Breast epithelium (tissue), 4 donors: Measurements from ENCODE around the gene APRT. TPM values are rescaled to one million over a fixed set of nuclear protein-coding genes. Genes with fewer than 3 reads are reported as not detected.

Experiments used
- DNase-seq, 2 donors: peaks; one replicate each; pipeline ENCODE4 v3.0.0-alpha.2; 2019; ENCODE audit warnings: low spot score in 2 of 2
- H3K27ac ChIP-seq, 2 donors: fragments of 200-600 bp; sonication (generic) in 1 of 2; one replicate each; pipeline ENCODE4 v1.5.1; 2016 to 2019; ENCODE audit warnings: mild to moderate bottlenecking in 1 of 2
- H3K27me3 ChIP-seq, 2 donors: fragments of 200-600 bp; sonication (generic) in 1 of 2; one replicate each; pipeline versions ENCODE4 v1.5.1 to v1.6.0; 2017 to 2019; ENCODE audit warnings: control low read depth in 1 of 2, mild to moderate bottlenecking in 1 of 2
- H3K36me3 ChIP-seq: fragments of 200-600 bp; one replicate; pipeline ENCODE4 v1.5.1; 2019
- H3K4me1 ChIP-seq, 2 donors: fragments of 200-600 bp; sonication (generic); one replicate each; pipeline ENCODE4 v1.5.1; 2016 to 2019; ENCODE audit warnings: control low read depth in 1 of 2
- H3K4me3 ChIP-seq, 3 donors: fragments of 200-600 bp; sonication (generic); 1 replicate in 2 of 3; 2 replicates in 1 of 3; pipeline ENCODE4 v1.5.1; 2016 to 2019; ENCODE audit warnings: mild to moderate bottlenecking in 3 of 3, moderate library complexity in 2 of 3
- H3K9me3 ChIP-seq, 2 donors: fragments of 200-600 bp; sonication (generic) in 1 of 2; one replicate each; pipeline ENCODE4 v1.5.1; 2016 to 2019; ENCODE audit warnings: control low read depth in 1 of 2
- CTCF ChIP-seq, 3 donors: fragments of 450-650 bp; IDR thresholded peaks; one replicate each; pipeline ENCODE4 v1.5.1; 2016 to 2017; ENCODE audit warnings: antibody characterized with exemption in 3 of 3, mild to moderate bottlenecking in 3 of 3, moderate library complexity in 3 of 3
- POLR2A ChIP-seq: fragments of 450-650 bp; IDR thresholded peaks from one replicate; pipeline ENCODE4 v1.6.1; 2016; ENCODE audit warnings: antibody characterized with exemption, mild to moderate bottlenecking, moderate library complexity
- POLR2AphosphoS5 ChIP-seq, 3 donors: sonication (generic); formaldehyde crosslinking; IDR thresholded peaks; one replicate each; pipeline ENCODE4 v1.6.1; 2017; ENCODE audit warnings: antibody characterized with exemption in 3 of 3
- intact Hi-C: fragments of 100-400 bp; cut with DNase I; formaldehyde crosslinking; loops from one replicate; pipeline ENCODE4 v1.15.1; 2023; ENCODE audit warnings: low total_unique reads
- total RNA-seq, 3 donors: library from RNA; depleted of rRNA; stranded (reverse); fragments of >200 nt; gene quantifications; one replicate each; pipeline ENCODE4 v1.1.0, GENCODE V29; 2016

APRT gene
- 100 to 1,000 TPM in 2 of 3 donors, 10 to 100 TPM in 1; 93.8 to 152 (median 126) TPM for total RNA-seq

- H3K4me1 ChIP-seq, result peaks cover 14% of the 10 kb centered on the region in 2 donors
- TF ChIP-seq CTCF (IDR thresholded peaks at IDR 0.05) (peak in 2 of 3 donors; percentile 12 to 29), POLR2AphosphoS5 (IDR thresholded peaks at IDR 0.05) (peak; percentile 61 to 81 (median 73)), POLR2A (no peak)
- no peaks in the 10 kb centered on the region for H3K9me3 ChIP-seq
- peak within 1 kb of the TSS; percentile 85 to 92 for H3K27ac ChIP-seq
- no peaks in the 10 kb centered on the region for H3K36me3 ChIP-seq
- H3K4me3 ChIP-seq, result peak within 1 kb of the TSS; percentile 71 to 89 (median 88)
- intact Hi-C loops, result loop anchor here (1.0 kb wide), 1 partner anchor 26 kb away; no protein-coding TSS in a partner anchor
- peak; percentile 93 to 98 for DNase-seq
- H3K27me3 ChIP-seq, result no peaks in the 10 kb centered on the region
Observed at GRCh38 chr16:88811769-88812512, at the start of gene APRT. APRT (minus strand) TSS chr16:88811928; CDS start chr16:88811899, 29 bp downstream.

GRCh38 chr16:88861359-88861758 lies 49.6 kb upstream of the APRT start:
- DNase-seq, result no peak
- Histone ChIP-seq H3K4me3 (no peak overlapping the region), H3K9me3 (no peaks in the 10 kb centered on the region), H3K27ac (no peak overlapping the region), H3K27me3 (no peaks in the 10 kb centered on the region), H3K4me1 (peaks cover 0 to 7% of the 10 kb centered on the region in 2 donors), H3K36me3 (no peaks in the 10 kb centered on the region)
- intact Hi-C loops, result no loop called here
- no peak for TF ChIP-seq CTCF (IDR thresholded peaks at IDR 0.05)
- no peak for TF ChIP-seq POLR2AphosphoS5 (IDR thresholded peaks at IDR 0.05)

GRCh38 chr16:88859381-88860091 lies 47.8 kb upstream of the APRT start:
- Histone ChIP-seq H3K27ac (no peak overlapping the region), H3K4me1 (peaks cover 0 to 7% of the 10 kb centered on the region in 2 donors), H3K27me3 (no peaks in the 10 kb centered on the region), H3K9me3 (no peaks in the 10 kb centered on the region), H3K36me3 (no peaks in the 10 kb centered on the region), H3K4me3 (no peak overlapping the region)
- TF ChIP-seq POLR2A (no peak), CTCF (IDR thresholded peaks at IDR 0.05) (no peak), POLR2AphosphoS5 (IDR thresholded peaks at IDR 0.05) (no peak)
- intact Hi-C loops, result no loop called here
- DNase-seq, result no peak

GRCh38 chr16:88857728-88858339 lies 46.1 kb upstream of the APRT start:
- intact Hi-C loops, result no loop called here
- DNase-seq, result peak; percentile 57 to 65
- Histone ChIP-seq H3K36me3 (no peaks in the 10 kb centered on the region), H3K27me3 (no peaks in the 10 kb centered on the region), H3K4me1 (peaks cover 0 to 7% of the 10 kb centered on the region in 2 donors), H3K27ac (peak overlapping the region; percentile 79 to 91), H3K4me3 (peak overlapping the region; percentile 68 to 97 (median 75)), H3K9me3 (no peaks in the 10 kb centered on the region)
- no peak for TF ChIP-seq POLR2A
- TF ChIP-seq CTCF (IDR thresholded peaks at IDR 0.05), result peak; percentile 34 to 46 (median 40)
